Right lobe of liver (tissue), 6 donors: ENCODE results near the gene PDE6D. TPM values are rescaled to one million over a fixed set of nuclear protein-coding genes. Genes with fewer than 3 reads are reported as not detected.

Experiments used
- ATAC-seq, 4 donors: fragments of 200-7000 bp; cut with Tn5 transposase; one replicate each; pipeline ENCODE4 v1.9.1; 2020; ENCODE audit warnings: mild to moderate bottlenecking in 4 of 4, moderate library complexity in 4 of 4
- DNase-seq, 3 donors: peaks; one replicate each; pipeline ENCODE4 v3.0.0-alpha.2; 2020
- H3K27ac ChIP-seq, 3 donors: fragments of 200-600 bp; one replicate each; pipeline ENCODE4 v1.8.0; 2022
- H3K27me3 ChIP-seq, 2 donors: fragments of 200-600 bp; one replicate each; pipeline ENCODE4 v1.8.0; 2022
- H3K36me3 ChIP-seq, 4 donors: fragments of 200-600 bp; sonication (generic) in 1 of 4; one replicate each; pipeline versions ENCODE4 v1.5.1 to v1.8.0; 2017 to 2022; ENCODE audit warnings: control low read depth in 1 of 4
- H3K4me1 ChIP-seq, 4 donors: fragments of 200-600 bp; sonication (generic) in 1 of 4; one replicate each; pipeline versions ENCODE4 v1.5.1 to v1.8.0; 2017 to 2022; ENCODE audit warnings: control low read depth in 1 of 4
- H3K4me3 ChIP-seq, 3 donors: fragments of 200-600 bp; one replicate each; pipeline ENCODE4 v1.8.0; 2022
- H3K9me3 ChIP-seq, 4 donors: fragments of 200-600 bp; sonication (generic) in 1 of 4; one replicate each; pipeline versions ENCODE4 v1.5.1 to v1.8.0; 2017 to 2022; ENCODE audit warnings: control low read depth in 1 of 4
- POLR2A ChIP-seq: fragments of 450-650 bp; IDR thresholded peaks from one replicate; pipeline ENCODE4 v1.6.1; 2017; ENCODE audit warnings: antibody characterized with exemption, mild to moderate bottlenecking
- WGBS: methylation state at CpG from one replicate; pipeline ENCODE4 v1.1.6; 2018; ENCODE audit warnings: low coverage, low lambda C conversion rate; ENCODE audit not compliant: insufficient coverage; ENCODE audit errors: missing lambda C conversion rate; 5-methylcytosine and 5-hydroxymethylcytosine counted together
- intact Hi-C, 2 donors: fragments of 100-400 bp; cut with DNase I; formaldehyde crosslinking; loops; one replicate each; pipeline versions ENCODE4 v1.11.2 to v1.14.1; 2022
- total RNA-seq, 6 experiments: library from RNA; depleted of rRNA in 2 of 6; stranded (reverse); fragments of >200 nt in 2 of 6; fragmentation: NEBNext Ultra II Directional in 3 of 6; extraction: Animal tissue kit (Norgen Biotek cat#: 25700) in 3 of 6; gene quantifications; one replicate each; pipeline versions ENCODE4 v1.1.0 to v1.2.4, GENCODE V29; 2016 to 2023
- TF ChIP-seq, protein P1 (sequence below), 4 donors: fragments of 200-600 bp in 3 of 4; fragments of 450-650 bp in 1 of 4; IDR thresholded peaks; one replicate each; pipeline versions ENCODE4 v1.5.1 to v1.8.0; 2016 to 2022; ENCODE audit warnings: antibody characterized with exemption in 4 of 4, mild to moderate bottlenecking in 2 of 4
- donor health status: DM: no; HTN: yes; CAD: no.
- donor health status: DM: no; HTN: no; CAD: no.
- donor health status: DM: no; HTN: no; CAD: no.
- donor health status: DM: no; HTN: yes; CAD: no.
- donor health status: DM: no; HTN: yes; CAD: no.

PDE6D gene
- total RNA-seq, 6 experiments from 2014 or later = 7.1 to 10.4 (median 8.3) TPM

DNA sequence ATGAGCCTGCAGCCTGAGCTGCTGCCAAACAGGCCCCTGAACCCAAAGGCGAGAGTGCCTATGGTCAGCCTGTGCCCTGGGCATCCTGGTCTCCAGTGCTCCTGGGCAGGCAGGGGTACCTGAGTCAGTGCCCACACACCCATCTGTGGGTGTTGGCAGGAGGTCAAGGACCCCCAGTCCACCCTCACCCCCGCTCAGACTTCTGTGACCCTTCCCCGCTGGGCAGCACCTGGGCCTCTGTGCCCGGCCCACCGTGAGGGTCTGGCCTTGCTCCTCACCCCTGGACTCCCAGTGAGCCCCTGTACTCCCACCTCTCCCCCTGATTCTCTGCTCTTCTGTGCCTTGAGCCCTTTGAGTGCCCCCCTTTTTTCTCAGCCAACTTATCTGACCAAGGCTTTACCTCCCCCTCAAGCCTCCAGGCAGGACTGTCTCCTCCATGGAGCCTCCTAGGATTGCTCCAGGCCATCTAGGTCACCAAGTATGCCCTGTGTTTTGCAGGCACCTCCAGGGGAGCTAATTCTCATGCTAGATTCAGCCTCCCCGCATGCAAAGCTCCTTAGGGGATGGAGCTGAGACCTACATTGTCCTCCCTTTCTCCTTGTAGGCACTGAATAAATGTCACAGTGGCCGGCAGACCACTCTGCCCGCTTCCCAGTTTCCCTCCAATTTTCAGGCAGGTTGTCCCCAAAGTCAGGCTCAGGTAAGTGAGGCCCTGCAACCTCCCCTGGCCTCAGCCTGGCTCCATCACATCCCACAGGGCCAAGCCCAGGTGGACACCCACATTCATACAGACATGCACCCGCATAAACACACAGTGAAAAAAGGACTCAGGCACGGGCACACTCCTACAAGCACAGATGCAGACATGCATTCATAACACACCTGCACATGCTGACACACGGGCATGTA, 94.6 kb downstream of the PDE6D start:
- Histone ChIP-seq H3K4me1 (peaks cover 0 to 5% (median 0%) of the 10 kb centered on the region in 4 donors), H3K9me3 (no peaks in the 10 kb centered on the region), H3K36me3 (no peaks in the 10 kb centered on the region), H3K4me3 (no peak overlapping the region), H3K27ac (no peak overlapping the region), H3K27me3 (no peaks in the 10 kb centered on the region)
- ATAC-seq = no peak
- 0% methylated on average over 1 of the region's 11 CpGs for WGBS
- no peak for DNase-seq
- TF ChIP-seq POLR2A = no peak
- TF ChIP-seq, protein P1, sequence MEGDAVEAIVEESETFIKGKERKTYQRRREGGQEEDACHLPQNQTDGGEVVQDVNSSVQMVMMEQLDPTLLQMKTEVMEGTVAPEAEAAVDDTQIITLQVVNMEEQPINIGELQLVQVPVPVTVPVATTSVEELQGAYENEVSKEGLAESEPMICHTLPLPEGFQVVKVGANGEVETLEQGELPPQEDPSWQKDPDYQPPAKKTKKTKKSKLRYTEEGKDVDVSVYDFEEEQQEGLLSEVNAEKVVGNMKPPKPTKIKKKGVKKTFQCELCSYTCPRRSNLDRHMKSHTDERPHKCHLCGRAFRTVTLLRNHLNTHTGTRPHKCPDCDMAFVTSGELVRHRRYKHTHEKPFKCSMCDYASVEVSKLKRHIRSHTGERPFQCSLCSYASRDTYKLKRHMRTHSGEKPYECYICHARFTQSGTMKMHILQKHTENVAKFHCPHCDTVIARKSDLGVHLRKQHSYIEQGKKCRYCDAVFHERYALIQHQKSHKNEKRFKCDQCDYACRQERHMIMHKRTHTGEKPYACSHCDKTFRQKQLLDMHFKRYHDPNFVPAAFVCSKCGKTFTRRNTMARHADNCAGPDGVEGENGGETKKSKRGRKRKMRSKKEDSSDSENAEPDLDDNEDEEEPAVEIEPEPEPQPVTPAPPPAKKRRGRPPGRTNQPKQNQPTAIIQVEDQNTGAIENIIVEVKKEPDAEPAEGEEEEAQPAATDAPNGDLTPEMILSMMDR (IDR thresholded peaks at IDR 0.05) = no peak
- intact Hi-C loops = no loop called here

DNA sequence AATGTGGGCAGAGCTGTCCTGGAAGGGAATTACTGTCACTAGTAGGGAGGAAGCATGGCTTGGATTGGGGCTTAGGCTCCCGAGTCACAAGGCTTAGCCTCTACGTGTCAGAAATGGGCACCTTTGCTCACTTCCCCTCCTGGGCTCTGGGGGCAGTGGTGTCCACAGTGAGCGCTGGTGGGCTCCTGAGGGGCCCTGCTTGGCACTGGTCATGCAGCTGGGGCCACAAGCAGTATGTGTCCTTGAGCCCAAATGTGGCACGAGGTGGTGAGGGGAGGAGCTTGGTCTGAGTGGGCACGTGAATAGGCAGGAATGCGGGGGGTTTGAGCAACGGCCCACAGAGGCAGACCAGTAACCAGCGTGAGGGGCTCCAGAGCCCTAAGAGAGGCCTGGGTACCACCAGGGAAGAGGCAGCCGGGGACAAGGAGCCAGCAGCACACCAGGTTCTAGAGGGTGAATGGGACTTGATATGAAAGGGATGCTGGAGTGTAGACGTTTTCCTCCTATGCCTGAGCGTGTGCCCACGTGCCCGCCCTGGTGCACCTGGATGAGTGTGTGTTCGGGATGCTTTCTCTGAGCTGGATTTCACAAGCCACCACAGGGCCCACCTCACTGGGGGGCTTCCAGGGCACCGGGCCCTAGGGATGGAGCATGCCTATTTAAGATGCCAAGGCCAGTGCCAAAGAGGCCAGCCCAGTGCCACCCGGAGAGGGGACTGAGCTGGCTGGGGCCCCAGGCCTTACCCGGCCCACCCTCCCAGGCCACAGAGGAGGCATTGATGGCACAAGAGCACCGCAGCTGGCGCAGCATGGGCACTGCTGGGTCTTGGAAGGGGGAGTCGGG, 95.5 kb downstream of the PDE6D start:
- Histone ChIP-seq H3K27me3 (no peaks in the 10 kb centered on the region), H3K27ac (no peak overlapping the region), H3K9me3 (no peaks in the 10 kb centered on the region), H3K4me3 (no peak overlapping the region), H3K4me1 (peaks cover 0 to 7% (median 0%) of the 10 kb centered on the region in 4 donors), H3K36me3 (no peaks in the 10 kb centered on the region)
- DNase-seq (no peak), ATAC-seq (no peak)
- intact Hi-C loops = no loop called here
- 72% methylated on average over 5 of the region's 20 CpGs for WGBS
- TF ChIP-seq, protein P1 (IDR thresholded peaks at IDR 0.05) = no peak
- TF ChIP-seq POLR2A = no peak

DNA sequence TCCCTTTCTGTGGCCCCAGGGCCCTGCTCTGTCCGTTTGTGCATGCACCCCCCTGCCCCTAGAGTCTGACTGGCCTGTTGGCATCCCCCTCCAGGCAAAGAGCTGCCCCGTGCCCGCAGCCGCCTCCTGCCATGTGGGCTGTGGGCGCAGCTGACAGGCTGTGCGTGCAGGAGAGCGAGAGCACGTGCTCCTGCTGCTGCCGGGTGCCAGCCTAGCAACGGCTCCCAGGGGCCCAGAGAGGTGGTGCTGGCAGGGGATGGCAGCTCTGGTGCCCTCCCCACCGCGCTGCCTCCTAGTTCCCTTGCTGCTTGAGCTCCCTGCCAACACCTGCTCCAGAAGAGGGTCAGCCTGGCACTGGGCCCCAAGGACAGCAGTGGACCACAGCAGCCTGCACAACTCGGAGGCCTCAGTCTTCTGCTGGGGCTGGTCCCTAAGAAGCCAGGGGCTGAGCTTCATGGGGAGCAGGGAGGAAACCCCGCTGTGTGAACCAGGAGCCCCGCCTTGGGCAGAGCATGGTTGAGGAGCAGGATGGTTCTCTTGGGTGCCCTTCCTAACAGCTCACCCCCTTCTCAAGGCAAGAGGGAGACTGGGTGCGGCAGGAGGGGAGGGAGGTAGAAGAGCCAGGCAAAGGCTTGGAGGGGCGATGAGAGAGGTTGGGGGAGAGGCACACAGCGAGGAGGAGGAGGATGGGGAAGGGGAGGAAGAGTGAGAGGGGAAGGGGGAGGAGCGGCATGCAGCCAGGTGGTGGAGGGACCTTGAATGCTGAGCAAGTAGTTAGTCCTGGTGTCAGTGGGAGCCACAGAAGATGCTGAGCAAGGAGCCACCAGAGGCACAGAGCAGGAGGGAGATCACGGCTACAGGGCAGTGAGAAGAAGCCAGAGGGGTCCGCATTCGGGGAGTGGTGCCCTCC, 96.5 kb downstream of the PDE6D start:
- intact Hi-C loops = no loop called here
- no peaks in the 10 kb centered on the region for H3K9me3 ChIP-seq
- ATAC-seq (no peak), DNase-seq (no peak)
- no peaks in the 10 kb centered on the region for H3K36me3 ChIP-seq
- H3K27me3 ChIP-seq = no peaks in the 10 kb centered on the region
- TF ChIP-seq POLR2A = no peak
- TF ChIP-seq, protein P1 (IDR thresholded peaks at IDR 0.05) = no peak
- H3K4me3 ChIP-seq = no peak overlapping the region
- no peak overlapping the region for H3K27ac ChIP-seq
- peaks cover 0 to 7% (median 0%) of the 10 kb centered on the region in 4 donors for H3K4me1 ChIP-seq
- 84% methylated on average over 6 of the region's 22 CpGs for WGBS
